Measurements from ENCODE around the gene DAB1.

DAB1 gene

DNA sequence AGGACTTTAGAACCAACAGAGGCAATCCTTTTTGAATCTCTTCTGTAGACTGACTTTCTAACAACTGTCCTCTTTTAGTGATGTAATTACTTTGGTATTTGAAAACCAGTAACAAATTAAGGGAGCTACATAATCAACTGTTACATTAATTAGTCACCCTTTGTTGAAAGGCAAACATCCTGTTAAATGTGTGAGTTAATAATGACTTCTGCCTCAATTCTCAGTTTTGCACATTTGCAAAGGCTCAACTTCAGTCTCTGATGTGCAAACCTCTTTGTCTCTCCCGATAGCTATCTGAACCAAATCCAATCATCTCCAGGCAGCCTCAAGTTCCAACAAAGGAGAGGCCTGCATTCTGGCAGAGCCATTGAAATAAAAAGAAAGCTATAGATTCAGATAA is 322.7 kb downstream of the DAB1 start:
- H3K9me3 ChIP-seq (ENCODE audit: control insufficient read depth, insufficient read depth, low read depth, low read length): no peaks in the 10 kb centered on the region
- CTCF ChIA-PET: interaction anchor here (1.2 kb wide), 1 partner anchor 269 kb away, joined by 4 read pairs; no protein-coding TSS in a partner anchor
- no peak for TF ChIP-seq SCRT2 (tag by site-specific recombination; IDR thresholded peaks at IDR 0.05)
- no peak for TF ChIP-seq GLI4 (tag by site-specific recombination; IDR thresholded peaks at IDR 0.05)
- TF ChIP-seq HOXD13 (CRISPR knock-in tag; IDR thresholded peaks at IDR 0.05; ENCODE audit: borderline replicate concordance): no peak
- TF ChIP-seq ZNF19 (tag by site-specific recombination; IDR thresholded peaks at IDR 0.05; ENCODE audit: low read depth): no peak
- TF ChIP-seq ZNF366 (tag by site-specific recombination; conservative IDR thresholded peaks at IDR 0.05): no peak
- H3K36me3 ChIP-seq (ENCODE audit: control insufficient read depth in 2 of 2, insufficient read depth in 1 of 2, low read length in 2 of 2): no peaks in the 10 kb centered on the region
- H3K4me1 ChIP-seq (ENCODE audit: control insufficient read depth, insufficient read depth, low read length): no peaks in the 10 kb centered on the region
- H3K4me3 ChIP-seq (ENCODE audit: low read depth, low read length): no peak overlapping the region
- H3K27ac ChIP-seq (ENCODE audit: extremely low read depth, low read depth, low read length): no peak overlapping the region
- POLR2A ChIA-PET: interaction anchor here (0.6 kb wide), 1 partner anchor 217 kb away, joined by 5 read pairs; no protein-coding TSS in a partner anchor

DNA sequence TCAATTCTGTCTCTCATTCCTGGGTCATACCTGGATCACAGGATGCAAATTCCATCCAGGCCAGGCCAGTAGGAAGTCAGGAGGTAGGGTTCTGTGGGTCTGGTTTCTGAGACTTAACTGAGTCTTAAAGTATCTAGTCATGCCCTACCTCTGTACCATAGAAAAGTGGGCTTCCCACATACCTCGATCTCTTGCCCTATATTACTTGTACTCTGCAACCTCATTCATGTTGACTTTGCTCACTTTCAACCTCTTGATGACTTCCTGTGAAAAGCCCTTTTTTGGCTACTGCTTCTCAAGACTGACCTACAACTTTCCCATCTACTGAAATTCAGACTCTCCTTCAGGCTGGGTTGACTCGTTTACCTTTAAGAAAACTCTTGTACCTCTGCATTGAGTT is 329.1 kb downstream of the DAB1 start:
- no peak overlapping the region for H3K4me3 ChIP-seq (ENCODE audit: low read depth, low read length)
- POLR2A ChIA-PET: no interaction called here
- H3K9me3 ChIP-seq (ENCODE audit: control insufficient read depth, insufficient read depth, low read depth, low read length): no peaks in the 10 kb centered on the region
- no peak for TF ChIP-seq ZXDB (tag by site-specific recombination; IDR thresholded peaks at IDR 0.05)
- TF ChIP-seq KLF1 (tag by site-specific recombination; IDR thresholded peaks at IDR 0.05): no peak
- TF ChIP-seq, protein P1, sequence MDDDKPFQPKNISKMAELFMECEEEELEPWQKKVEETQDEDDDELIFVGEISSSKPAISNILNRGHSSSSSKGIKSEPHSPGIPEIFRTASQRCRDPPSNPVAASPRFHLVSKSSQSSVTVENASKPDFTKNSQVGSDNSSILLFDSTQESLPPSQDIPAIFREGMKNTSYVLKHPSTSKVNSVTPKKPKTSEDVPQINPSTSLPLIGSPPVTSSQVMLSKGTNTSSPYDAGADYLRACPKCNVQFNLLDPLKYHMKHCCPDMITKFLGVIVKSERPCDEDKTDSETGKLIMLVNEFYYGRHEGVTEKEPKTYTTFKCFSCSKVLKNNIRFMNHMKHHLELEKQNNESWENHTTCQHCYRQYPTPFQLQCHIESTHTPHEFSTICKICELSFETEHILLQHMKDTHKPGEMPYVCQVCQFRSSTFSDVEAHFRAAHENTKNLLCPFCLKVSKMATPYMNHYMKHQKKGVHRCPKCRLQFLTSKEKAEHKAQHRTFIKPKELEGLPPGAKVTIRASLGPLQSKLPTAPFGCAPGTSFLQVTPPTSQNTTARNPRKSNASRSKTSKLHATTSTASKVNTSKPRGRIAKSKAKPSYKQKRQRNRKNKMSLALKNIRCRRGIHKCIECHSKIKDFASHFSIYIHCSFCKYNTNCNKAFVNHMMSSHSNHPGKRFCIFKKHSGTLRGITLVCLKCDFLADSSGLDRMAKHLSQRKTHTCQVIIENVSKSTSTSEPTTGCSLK (tag by site-specific recombination; IDR thresholded peaks at IDR 0.05): no peak
- no peak for TF ChIP-seq ZIC2 (tag by site-specific recombination; IDR thresholded peaks at IDR 0.05)
- no peak for TF ChIP-seq ZNF350 (tag by site-specific recombination; IDR thresholded peaks at IDR 0.05)
- TF ChIP-seq ZFP41 (tag by site-specific recombination; IDR thresholded peaks at IDR 0.05; ENCODE audit: borderline replicate concordance): no peak
- no peak for TF ChIP-seq ZNF311 (tag by site-specific recombination; IDR thresholded peaks at IDR 0.05; ENCODE audit: borderline replicate concordance)
- no peak for TF ChIP-seq ZNF544 (tag by site-specific recombination; IDR thresholded peaks at IDR 0.05)
- TF ChIP-seq ZNF701 (tag by site-specific recombination; IDR thresholded peaks at IDR 0.05): no peak
- TF ChIP-seq, protein P2, sequence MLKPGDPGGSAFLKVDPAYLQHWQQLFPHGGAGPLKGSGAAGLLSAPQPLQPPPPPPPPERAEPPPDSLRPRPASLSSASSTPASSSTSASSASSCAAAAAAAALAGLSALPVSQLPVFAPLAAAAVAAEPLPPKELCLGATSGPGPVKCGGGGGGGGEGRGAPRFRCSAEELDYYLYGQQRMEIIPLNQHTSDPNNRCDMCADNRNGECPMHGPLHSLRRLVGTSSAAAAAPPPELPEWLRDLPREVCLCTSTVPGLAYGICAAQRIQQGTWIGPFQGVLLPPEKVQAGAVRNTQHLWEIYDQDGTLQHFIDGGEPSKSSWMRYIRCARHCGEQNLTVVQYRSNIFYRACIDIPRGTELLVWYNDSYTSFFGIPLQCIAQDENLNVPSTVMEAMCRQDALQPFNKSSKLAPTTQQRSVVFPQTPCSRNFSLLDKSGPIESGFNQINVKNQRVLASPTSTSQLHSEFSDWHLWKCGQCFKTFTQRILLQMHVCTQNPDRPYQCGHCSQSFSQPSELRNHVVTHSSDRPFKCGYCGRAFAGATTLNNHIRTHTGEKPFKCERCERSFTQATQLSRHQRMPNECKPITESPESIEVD (tag by site-specific recombination; IDR thresholded peaks at IDR 0.05): no peak
- no peak overlapping the region for H3K27ac ChIP-seq (ENCODE audit: extremely low read depth, low read depth, low read length)
- H3K36me3 ChIP-seq (ENCODE audit: control insufficient read depth in 2 of 2, insufficient read depth in 1 of 2, low read length in 2 of 2): no peaks in the 10 kb centered on the region
- CTCF ChIA-PET: no interaction called here
- no peaks in the 10 kb centered on the region for H3K4me1 ChIP-seq (ENCODE audit: control insufficient read depth, insufficient read depth, low read length)

DNA sequence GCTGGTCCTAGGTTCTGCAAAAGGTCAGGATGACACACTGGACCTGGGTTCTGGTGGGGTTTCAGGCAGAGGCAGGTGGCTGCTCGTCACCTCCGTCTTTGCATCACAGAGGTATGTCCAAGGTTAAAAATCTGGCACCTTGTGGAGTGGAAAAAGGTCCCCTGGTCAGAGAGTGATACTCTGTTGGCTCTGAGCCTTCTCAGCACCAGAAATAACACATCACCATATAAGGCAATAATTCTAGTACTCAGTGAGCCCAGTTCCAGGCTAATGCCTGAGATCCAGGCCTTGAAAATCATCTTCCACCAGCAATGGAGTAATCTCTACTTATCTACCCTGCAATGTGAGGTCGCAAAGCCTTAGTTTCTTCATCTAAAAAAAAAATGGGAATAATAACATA is 330.7 kb downstream of the DAB1 start:
- POLR2A ChIA-PET: no interaction called here
- Histone ChIP-seq H3K27ac (ENCODE audit: extremely low read depth, low read depth, low read length) (no peak overlapping the region), H3K4me3 (ENCODE audit: low read depth, low read length) (no peak overlapping the region), H3K36me3 (ENCODE audit: control insufficient read depth in 2 of 2, insufficient read depth in 1 of 2, low read length in 2 of 2) (no peaks in the 10 kb centered on the region), H3K4me1 (ENCODE audit: control insufficient read depth, insufficient read depth, low read length) (no peaks in the 10 kb centered on the region), H3K9me3 (ENCODE audit: control insufficient read depth, insufficient read depth, low read depth, low read length) (no peaks in the 10 kb centered on the region)
- CTCF ChIA-PET: no interaction called here
- TF ChIP-seq, protein P3, sequence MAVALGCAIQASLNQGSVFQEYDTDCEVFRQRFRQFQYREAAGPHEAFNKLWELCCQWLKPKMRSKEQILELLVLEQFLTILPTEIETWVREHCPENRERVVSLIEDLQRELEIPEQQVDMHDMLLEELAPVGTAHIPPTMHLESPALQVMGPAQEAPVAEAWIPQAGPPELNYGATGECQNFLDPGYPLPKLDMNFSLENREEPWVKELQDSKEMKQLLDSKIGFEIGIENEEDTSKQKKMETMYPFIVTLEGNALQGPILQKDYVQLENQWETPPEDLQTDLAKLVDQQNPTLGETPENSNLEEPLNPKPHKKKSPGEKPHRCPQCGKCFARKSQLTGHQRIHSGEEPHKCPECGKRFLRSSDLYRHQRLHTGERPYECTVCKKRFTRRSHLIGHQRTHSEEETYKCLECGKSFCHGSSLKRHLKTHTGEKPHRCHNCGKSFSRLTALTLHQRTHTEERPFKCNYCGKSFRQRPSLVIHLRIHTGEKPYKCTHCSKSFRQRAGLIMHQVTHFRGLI (tag by site-specific recombination; IDR thresholded peaks at IDR 0.05): no peak
- TF ChIP-seq ZNF391 (tag by site-specific recombination; IDR thresholded peaks at IDR 0.05; ENCODE audit: borderline replicate concordance, low read depth): no peak
- TF ChIP-seq ZNF211 (tag by site-specific recombination; IDR thresholded peaks at IDR 0.05; ENCODE audit: low read depth): no peak
- TF ChIP-seq, protein P4, sequence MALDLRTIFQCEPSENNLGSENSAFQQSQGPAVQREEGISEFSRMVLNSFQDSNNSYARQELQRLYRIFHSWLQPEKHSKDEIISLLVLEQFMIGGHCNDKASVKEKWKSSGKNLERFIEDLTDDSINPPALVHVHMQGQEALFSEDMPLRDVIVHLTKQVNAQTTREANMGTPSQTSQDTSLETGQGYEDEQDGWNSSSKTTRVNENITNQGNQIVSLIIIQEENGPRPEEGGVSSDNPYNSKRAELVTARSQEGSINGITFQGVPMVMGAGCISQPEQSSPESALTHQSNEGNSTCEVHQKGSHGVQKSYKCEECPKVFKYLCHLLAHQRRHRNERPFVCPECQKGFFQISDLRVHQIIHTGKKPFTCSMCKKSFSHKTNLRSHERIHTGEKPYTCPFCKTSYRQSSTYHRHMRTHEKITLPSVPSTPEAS (tag by site-specific recombination; IDR thresholded peaks at IDR 0.05): no peak
- no peak for TF ChIP-seq ZNF621 (tag by site-specific recombination; IDR thresholded peaks at IDR 0.05)
- no peak for TF ChIP-seq KLF16 (tag by site-specific recombination; IDR thresholded peaks at IDR 0.05)
- no peak for TF ChIP-seq ZNF121 (tag by site-specific recombination; IDR thresholded peaks at IDR 0.05)
- TF ChIP-seq ZNF560 (tag by site-specific recombination; IDR thresholded peaks at IDR 0.05; ENCODE audit: borderline replicate concordance): no peak
- no peak for TF ChIP-seq ZNF341 (tag by site-specific recombination; IDR thresholded peaks at IDR 0.05; ENCODE audit: low read depth)
- no peak for TF ChIP-seq REPIN1 (tag by site-specific recombination; IDR thresholded peaks at IDR 0.05; ENCODE audit: low read depth)
- no peak for TF ChIP-seq ZNF114 (tag by site-specific recombination; IDR thresholded peaks at IDR 0.05)
